ENCODE results near the gene RPS25.
"Not testable (repeated sequence)": the region's sequence is repeated elsewhere in the genome, so short reads cannot be mapped to it uniquely, and the experiment has no call there.

RPS25 gene

GRCh38 chr11:119039471-119039870 lies 21.3 kb upstream of the RPS25 start:
- not testable (repeated sequence) for DNase-seq

- DNase-seq, result no peak
Observed at GRCh38 chr11:119038884-119039283, 20.7 kb upstream of the RPS25 start.

- no peak for DNase-seq
Observed at GRCh38 chr11:119034813-119035212, 16.7 kb upstream of the RPS25 start.

- not testable (repeated sequence) for DNase-seq
Observed at GRCh38 chr11:119033421-119033820, 15.3 kb upstream of the RPS25 start.

- DNase-seq, result no peak
Observed at GRCh38 chr11:119031912-119032280, 13.8 kb upstream of the RPS25 start.

- DNase-seq, result peak; percentile 40 to 98 (median 94)
Observed at GRCh38 chr11:119030329-119031047, 12.3 kb upstream of the RPS25 start, which contains the start of gene SLC37A4. SLC37A4 (minus strand) TSS chr11:119030877.

- DNase-seq, result peak in 1 of 51 donors; percentile 49
Observed at GRCh38 chr11:119030029-119030328, 11.8 kb upstream of the RPS25 start.

GRCh38 chr11:119029340-119030028 lies 11.3 kb upstream of the RPS25 start:
- peak in 10 of 51 donors; percentile 3 to 22 (median 8) for DNase-seq

GRCh38 chr11:119029069-119029339 lies 10.9 kb upstream of the RPS25 start:
- DNase-seq, result no peak

GRCh38 chr11:119028346-119029068 lies 10.4 kb upstream of the RPS25 start:
- DNase-seq, result no peak

GRCh38 chr11:119027561-119028345 lies 9.6 kb upstream of the RPS25 start:
- DNase-seq, result no peak

GRCh38 chr11:119026970-119027369 lies 8.8 kb upstream of the RPS25 start:
- DNase-seq, result no peak

GRCh38 chr11:119025978-119026766 lies 8.0 kb upstream of the RPS25 start:
- no peak for DNase-seq

- DNase-seq, result no peak
Observed at GRCh38 chr11:119025541-119025940, 7.4 kb upstream of the RPS25 start.

GRCh38 chr11:119025099-119025473 lies 6.9 kb upstream of the RPS25 start:
- DNase-seq, result no peak

GRCh38 chr11:119024430-119025098 lies 6.4 kb upstream of the RPS25 start:
- no peak for DNase-seq

GRCh38 chr11:119023741-119024140 lies 5.6 kb upstream of the RPS25 start:
- no peak for DNase-seq

GRCh38 chr11:119021631-119022030 lies 3.5 kb upstream of the RPS25 start:
- DNase-seq, result no peak

GRCh38 chr11:119019996-119020395 lies 1.9 kb upstream of the RPS25 start:
- DNase-seq, result no peak

- not testable (repeated sequence) for DNase-seq
Observed at GRCh38 chr11:119017377-119017776, 766 bp downstream of the RPS25 start.
